Measurements from ENCODE around the gene AGBL3. TPM values are rescaled to one million over a fixed set of nuclear protein-coding genes. Genes with fewer than 3 reads are reported as not detected.

The AGBL3 gene
- total and polyA plus RNA-seq, 9 donors = 2.0 to 8.1 (median 4.2) TPM

GRCh38 chr7:135094472-135095237 is 108.3 kb downstream of the AGBL3 start:
- H3K4me1 ChIP-seq (ENCODE audit: insufficient read depth) = no peaks in the 10 kb centered on the region
- H3K27me3 ChIP-seq = no peaks in the 10 kb centered on the region
- H3K27ac ChIP-seq = no peak overlapping the region
- no peak for TF ChIP-seq POLR2A (IDR thresholded peaks at IDR 0.05)
- no peak for TF ChIP-seq CTCF (IDR thresholded peaks at IDR 0.05)
- TF ChIP-seq EP300 (IDR thresholded peaks at IDR 0.05) = no peak
- no peak for DNase-seq
- H3K36me3 ChIP-seq = no peaks in the 10 kb centered on the region
- intact Hi-C loops (cut with DNase I) = no loop called here
- H3K4me3 ChIP-seq = no peak overlapping the region
- WGBS, 3 donors = 81 to 87% (median 84%) methylated on average over 2 of the region's 2 CpGs
- H3K9me3 ChIP-seq = no peaks in the 10 kb centered on the region

GRCh38 chr7:135095450-135095849 is 109.1 kb downstream of the AGBL3 start:
- intact Hi-C loops (cut with DNase I) = no loop called here
- WGBS, 3 donors = 89 to 100% (median 94%) methylated on average over 1 of the region's 1 CpG
- Histone ChIP-seq H3K4me3 (no peak overlapping the region), H3K36me3 (no peaks in the 10 kb centered on the region), H3K27ac (no peak overlapping the region), H3K27me3 (no peaks in the 10 kb centered on the region), H3K4me1 (ENCODE audit: insufficient read depth) (no peaks in the 10 kb centered on the region), H3K9me3 (no peaks in the 10 kb centered on the region)
- DNase-seq = no peak
- TF ChIP-seq POLR2A (IDR thresholded peaks at IDR 0.05) (no peak), EP300 (IDR thresholded peaks at IDR 0.05) (no peak), CTCF (IDR thresholded peaks at IDR 0.05) (no peak)

GRCh38 chr7:135098391-135098790 is 112.1 kb downstream of the AGBL3 start:
- WGBS, 3 donors = 22 to 41% (median 27%) methylated on average over 3 of the region's 3 CpGs
- Histone ChIP-seq H3K27me3 (no peaks in the 10 kb centered on the region), H3K4me3 (no peak overlapping the region), H3K9me3 (no peaks in the 10 kb centered on the region), H3K4me1 (ENCODE audit: insufficient read depth) (no peaks in the 10 kb centered on the region), H3K27ac (no peak overlapping the region), H3K36me3 (no peaks in the 10 kb centered on the region)
- intact Hi-C loops (cut with DNase I) = no loop called here
- DNase-seq = no peak
- no peak for TF ChIP-seq CTCF (IDR thresholded peaks at IDR 0.05)
- no peak for TF ChIP-seq POLR2A (IDR thresholded peaks at IDR 0.05)
- no peak for TF ChIP-seq EP300 (IDR thresholded peaks at IDR 0.05)

GRCh38 chr7:135100856-135101255 is 114.5 kb downstream of the AGBL3 start:
- H3K36me3 ChIP-seq = no peaks in the 10 kb centered on the region
- DNase-seq = no peak
- H3K9me3 ChIP-seq = no peaks in the 10 kb centered on the region
- no peak overlapping the region for H3K4me3 ChIP-seq
- no peak overlapping the region for H3K27ac ChIP-seq
- H3K4me1 ChIP-seq (ENCODE audit: insufficient read depth) = no peaks in the 10 kb centered on the region
- intact Hi-C loops (cut with DNase I) = no loop called here
- no peaks in the 10 kb centered on the region for H3K27me3 ChIP-seq
- no peak for TF ChIP-seq POLR2A (IDR thresholded peaks at IDR 0.05)
- no peak for TF ChIP-seq EP300 (IDR thresholded peaks at IDR 0.05)
- no peak for TF ChIP-seq CTCF (IDR thresholded peaks at IDR 0.05)

Measured in ovary (tissue), 9 donors.